KOPT-K1 (cell line): ENCODE data around the gene MAG.

Source experiments
- H3K27ac ChIP-seq: fragments of 200-600 bp; sonication (generic); 2 replicates; pipeline ENCODE4 v1.5.1; 2016; ENCODE audit warnings: antibody characterized with exemption, mild to moderate bottlenecking, low read depth, low read length; ENCODE audit not compliant: poor library complexity, severe bottlenecking
- H3K36me3 ChIP-seq: fragments of 200-600 bp; sonication (generic); 2 replicates; pipeline ENCODE4 v1.5.1; 2017; ENCODE audit warnings: antibody characterized with exemption, mild to moderate bottlenecking, low read length, moderate library complexity; ENCODE audit not compliant: insufficient read depth
- H3K9me3 ChIP-seq: fragments of 200-600 bp; sonication (generic); 2 replicates; pipeline ENCODE4 v1.5.1; 2017; ENCODE audit warnings: antibody characterized with exemption, low read length, mild to moderate bottlenecking; ENCODE audit not compliant: insufficient read depth, poor library complexity, severe bottlenecking

Gene MAG

DNA sequence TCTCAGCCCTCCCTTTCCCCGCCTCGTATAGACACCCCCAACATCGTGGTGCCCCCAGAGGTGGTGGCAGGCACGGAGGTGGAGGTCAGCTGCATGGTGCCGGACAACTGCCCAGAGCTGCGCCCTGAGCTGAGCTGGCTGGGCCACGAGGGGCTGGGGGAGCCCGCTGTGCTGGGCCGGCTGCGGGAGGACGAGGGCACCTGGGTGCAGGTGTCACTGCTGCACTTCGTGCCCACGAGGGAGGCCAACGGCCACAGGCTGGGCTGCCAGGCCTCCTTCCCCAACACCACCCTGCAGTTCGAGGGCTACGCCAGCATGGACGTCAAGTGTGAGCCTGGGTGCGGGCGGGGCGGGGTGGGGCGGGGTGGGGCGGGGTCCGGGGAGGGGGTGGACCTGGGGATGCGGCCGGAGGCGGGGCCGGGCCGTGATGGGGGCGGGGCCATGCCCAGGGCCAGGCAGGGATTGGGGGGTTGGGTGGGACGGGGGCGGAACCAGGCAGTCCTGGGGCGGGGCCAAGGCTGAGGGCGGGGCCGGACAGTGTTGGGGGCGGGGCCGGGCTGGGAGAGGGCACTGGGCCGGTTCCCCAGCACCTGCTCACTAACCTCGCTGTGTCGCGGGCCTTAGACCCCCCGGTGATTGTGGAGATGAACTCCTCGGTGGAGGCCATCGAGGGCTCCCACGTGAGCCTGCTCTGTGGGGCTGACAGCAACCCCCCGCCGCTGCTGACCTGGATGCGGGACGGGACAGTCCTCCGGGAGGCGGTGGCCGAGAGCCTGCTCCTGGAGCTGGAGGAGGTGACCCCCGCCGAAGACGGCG, 7.8 kb downstream of the MAG start:
- H3K27ac ChIP-seq, result no peak overlapping the region
- no peaks in the 10 kb centered on the region for H3K9me3 ChIP-seq
- H3K36me3 ChIP-seq, result no peaks in the 10 kb centered on the region

DNA sequence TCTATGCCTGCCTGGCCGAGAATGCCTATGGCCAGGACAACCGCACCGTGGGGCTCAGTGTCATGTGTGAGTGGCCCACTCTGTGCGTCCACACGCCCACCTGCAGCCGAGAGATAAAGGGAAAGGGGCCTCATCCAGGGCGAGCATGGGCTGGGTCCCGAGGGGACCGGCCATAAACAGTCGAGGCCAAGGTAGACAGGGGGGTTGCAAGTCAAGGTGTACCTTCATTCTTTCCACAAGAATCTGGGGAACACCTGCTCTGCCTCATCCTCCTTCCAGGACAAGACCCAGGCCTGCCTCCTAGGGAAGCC, 8.3 kb downstream of the MAG start:
- H3K27ac ChIP-seq, result no peak overlapping the region
- no peaks in the 10 kb centered on the region for H3K36me3 ChIP-seq
- no peaks in the 10 kb centered on the region for H3K9me3 ChIP-seq

DNA sequence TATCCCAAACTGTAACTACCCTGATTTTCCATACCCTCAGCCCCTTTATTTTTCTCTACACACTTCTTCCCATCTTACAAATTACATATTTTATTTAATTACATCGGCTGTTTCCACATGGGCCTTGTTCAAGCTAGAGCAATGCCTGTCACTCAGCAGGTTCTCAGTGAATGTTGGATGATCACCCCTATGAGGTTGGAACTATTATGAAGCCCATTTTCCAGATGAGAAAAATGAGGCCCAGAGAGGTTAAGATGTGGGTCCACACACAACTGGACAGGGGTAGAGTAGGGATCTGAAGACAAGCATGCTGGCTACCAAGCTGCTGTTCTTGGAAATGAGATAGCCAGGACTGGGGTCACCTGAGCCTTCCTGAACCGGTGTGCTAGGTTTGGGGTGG, 10.0 kb downstream of the MAG start:
- Histone ChIP-seq H3K36me3 (no peaks in the 10 kb centered on the region), H3K27ac (no peak overlapping the region), H3K9me3 (no peaks in the 10 kb centered on the region)

DNA sequence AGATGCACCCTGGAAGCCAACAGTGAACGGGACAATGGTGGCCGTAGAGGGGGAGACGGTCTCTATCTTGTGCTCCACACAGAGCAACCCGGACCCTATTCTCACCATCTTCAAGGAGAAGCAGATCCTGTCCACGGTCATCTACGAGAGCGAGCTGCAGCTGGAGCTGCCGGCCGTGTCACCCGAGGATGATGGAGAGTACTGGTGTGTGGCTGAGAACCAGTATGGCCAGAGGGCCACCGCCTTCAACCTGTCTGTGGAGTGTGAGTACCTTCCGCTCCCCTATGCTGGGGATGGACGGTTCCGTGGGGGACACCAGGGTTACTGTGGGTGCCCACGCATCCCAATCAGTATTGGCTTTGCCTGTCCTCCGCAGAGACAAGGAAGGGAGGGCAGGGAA, 10.5 kb downstream of the MAG start:
- Histone ChIP-seq H3K36me3 (no peaks in the 10 kb centered on the region), H3K9me3 (no peaks in the 10 kb centered on the region), H3K27ac (no peak overlapping the region)

DNA sequence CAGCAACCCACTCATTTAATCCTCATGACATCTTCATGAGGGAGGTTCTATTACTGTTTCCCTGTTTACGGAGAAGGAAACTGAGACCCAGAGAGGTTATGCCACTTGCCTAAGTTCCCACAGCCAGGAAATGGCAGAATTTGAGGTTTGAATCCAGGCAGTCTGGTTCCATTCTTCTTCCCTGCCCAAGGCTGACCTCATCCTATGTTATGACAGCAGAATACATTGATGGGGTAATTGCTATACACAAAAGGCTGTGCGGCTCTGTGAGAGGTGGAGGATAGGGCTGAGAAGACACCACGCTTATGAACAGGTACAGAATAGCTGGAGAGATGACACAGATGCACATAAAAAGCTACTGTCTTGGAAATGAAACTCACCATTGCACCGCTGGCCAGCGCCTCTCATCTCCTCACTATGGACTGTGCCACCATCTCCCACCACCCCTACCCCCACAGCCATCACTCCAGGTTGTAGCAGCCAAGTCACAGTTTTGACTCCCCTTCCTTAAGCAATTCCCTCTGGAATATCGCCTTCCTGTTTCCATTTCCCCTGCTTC, 11.5 kb downstream of the MAG start:
- H3K9me3 ChIP-seq, result no peaks in the 10 kb centered on the region

DNA sequence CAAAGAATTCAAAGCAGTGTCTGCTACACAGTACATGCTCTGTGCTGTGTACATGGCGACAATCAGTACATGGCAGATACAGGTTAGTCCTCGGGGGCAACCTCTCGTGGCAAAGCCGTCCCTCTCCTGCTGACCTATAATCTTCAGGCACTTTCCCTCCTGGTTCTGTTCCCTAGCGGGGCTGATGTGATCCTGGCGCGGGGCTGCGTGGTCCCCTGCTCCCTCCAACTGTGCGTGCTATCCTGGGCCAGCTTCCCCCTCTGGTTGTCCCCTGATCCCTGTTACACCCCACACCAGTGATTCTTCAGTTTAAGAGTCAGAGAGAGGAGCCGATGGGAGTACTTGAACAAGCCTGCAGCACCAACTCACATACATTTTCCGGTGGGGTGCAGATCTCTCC, 12.1 kb downstream of the MAG start:
- no peaks in the 10 kb centered on the region for H3K9me3 ChIP-seq
- no peak overlapping the region for H3K27ac ChIP-seq
- no peaks in the 10 kb centered on the region for H3K36me3 ChIP-seq

More for the DNA sequence above, 11.5 kb downstream of the MAG start:
- Histone ChIP-seq H3K27ac (no peak overlapping the region), H3K36me3 (no peaks in the 10 kb centered on the region)

DNA sequence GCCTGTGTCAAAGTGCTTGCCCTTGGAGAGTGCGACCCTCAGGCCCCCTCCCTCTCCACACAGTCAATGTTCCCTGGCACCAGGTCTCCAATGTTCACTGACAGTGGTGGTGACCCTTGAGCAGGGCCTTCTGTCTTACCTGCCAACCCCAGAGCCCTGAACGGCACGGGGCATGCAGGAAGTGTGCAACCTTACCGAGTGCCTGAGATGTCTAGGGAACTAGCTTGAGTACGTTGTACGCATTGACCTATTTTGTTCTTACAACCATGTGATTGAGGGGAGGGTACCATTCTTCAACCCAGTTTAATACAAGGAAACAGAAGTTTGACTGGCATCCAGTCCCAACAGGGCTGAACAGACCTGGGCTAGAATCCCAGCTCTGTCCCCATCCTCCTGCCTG, 13.2 kb downstream of the MAG start:
- H3K9me3 ChIP-seq, result no peaks in the 10 kb centered on the region
- no peak overlapping the region for H3K27ac ChIP-seq
- no peaks in the 10 kb centered on the region for H3K36me3 ChIP-seq

DNA sequence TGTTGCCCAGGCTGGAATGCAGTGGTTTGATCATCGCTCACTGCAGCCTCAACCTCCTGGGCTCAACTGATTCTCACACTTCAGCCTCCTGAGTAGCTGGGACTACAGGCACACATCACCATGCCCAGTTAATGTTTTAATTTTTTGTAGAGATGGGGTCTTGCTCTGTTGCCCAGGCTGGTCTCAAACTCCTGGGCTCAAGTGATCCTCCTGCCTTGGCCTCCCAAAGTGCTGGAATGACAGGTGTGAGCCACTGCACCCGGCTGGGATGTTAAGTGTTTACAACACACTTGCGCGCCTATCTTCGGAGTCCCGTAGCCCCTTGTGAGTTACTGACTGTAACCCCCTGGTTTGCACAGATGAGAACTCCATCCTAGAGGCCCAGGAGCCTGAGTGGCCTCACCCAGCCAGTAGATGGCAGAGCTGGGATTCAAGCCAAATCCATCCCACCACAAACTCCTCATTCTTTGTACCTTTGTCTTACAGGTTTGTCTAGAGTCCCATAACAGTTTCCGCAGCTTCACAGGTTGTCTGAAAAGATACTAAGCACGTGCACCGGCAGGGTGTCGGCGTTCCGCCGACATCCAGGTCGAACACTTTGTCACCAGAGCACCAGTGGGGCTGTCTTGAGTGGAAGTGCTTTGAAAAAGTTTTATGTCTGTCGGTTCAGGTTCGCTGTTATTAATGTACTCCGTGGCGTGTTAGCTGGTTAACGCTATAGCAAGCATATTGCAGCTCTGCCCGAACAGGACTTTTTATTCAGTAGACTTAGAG, 14.7 kb downstream of the MAG start:
- Histone ChIP-seq H3K27ac (no peak overlapping the region), H3K36me3 (no peaks in the 10 kb centered on the region), H3K9me3 (no peaks in the 10 kb centered on the region)

DNA sequence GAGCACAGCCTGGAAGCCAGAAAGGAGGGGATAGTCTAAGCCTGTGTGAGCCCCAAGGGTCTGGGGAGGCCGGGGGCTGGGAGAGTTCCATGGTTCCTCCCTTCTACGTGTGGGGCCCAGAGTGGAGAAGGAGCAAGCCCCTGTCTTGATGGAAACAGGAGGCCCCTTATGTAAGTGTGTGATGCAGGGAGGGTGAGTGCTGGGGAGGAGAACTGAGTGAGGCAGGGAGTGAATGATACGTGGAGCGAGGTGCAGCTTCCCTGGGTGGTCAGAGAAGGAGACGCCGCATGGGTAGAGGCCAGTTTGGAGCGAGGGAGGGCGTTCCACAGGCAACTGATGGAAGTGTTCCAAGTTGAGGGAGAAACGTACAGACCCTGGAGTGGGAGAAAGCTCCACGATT, 16.0 kb downstream of the MAG start:
- H3K36me3 ChIP-seq, result no peaks in the 10 kb centered on the region

DNA sequence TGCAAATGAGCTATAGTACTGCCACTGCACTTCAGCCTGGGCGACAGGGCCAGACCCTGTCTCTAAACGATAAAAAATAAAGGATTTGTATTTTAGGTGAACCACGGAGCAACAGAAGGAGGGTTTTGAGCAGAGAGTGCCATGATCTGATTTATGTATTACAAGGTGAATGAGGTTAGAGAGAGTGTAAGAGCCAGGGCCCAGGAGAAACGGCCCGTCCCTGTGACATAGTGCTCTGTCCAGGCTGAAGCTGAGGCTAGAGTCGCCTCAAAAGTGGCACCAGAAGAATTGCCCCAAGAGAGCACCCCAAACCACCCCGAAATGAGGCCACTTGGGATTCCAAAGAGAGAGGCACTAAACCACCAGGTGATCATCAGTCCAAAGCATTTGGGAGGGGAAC, 16.9 kb downstream of the MAG start:
- no peaks in the 10 kb centered on the region for H3K9me3 ChIP-seq
- H3K36me3 ChIP-seq, result no peaks in the 10 kb centered on the region
- H3K27ac ChIP-seq, result no peak overlapping the region

More for the DNA sequence above, 16.0 kb downstream of the MAG start:
- H3K27ac ChIP-seq, result no peak overlapping the region
- H3K9me3 ChIP-seq, result no peaks in the 10 kb centered on the region

DNA sequence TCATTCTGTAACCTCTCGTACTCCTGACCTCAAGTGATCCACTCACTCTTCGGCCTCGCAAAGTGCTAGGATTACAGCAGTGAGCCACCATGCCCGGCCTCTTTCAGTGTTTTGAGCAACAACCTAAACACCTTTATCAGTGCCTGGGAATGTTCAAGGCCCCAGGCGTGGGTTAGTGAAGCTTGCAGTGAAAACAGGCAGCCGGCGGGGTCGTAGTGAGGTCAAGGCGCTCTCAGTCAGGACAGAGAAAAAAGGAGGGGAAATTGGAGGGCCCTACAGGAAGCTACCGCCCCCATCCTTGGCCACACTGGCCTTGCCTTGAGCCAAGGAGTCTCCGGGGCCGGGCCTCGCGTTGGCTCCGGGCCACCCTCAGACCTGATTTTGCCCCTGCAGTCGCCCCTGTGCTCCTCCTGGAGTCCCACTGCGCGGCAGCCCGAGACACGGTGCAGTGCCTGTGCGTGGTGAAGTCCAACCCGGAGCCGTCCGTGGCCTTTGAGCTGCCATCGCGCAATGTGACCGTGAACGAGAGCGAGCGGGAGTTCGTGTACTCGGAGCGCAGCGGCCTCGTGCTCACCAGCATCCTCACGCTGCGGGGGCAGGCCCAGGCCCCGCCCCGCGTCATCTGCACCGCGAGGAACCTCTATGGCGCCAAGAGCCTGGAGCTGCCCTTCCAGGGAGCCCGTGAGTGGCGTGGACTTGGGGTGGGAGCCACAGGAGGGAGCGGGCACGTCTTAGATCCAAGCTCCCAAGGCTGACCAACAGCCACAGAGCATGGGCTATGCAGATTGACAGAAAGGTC, 17.7 kb downstream of the MAG start:
- Histone ChIP-seq H3K9me3 (no peaks in the 10 kb centered on the region), H3K36me3 (no peaks in the 10 kb centered on the region), H3K27ac (no peak overlapping the region)

DNA sequence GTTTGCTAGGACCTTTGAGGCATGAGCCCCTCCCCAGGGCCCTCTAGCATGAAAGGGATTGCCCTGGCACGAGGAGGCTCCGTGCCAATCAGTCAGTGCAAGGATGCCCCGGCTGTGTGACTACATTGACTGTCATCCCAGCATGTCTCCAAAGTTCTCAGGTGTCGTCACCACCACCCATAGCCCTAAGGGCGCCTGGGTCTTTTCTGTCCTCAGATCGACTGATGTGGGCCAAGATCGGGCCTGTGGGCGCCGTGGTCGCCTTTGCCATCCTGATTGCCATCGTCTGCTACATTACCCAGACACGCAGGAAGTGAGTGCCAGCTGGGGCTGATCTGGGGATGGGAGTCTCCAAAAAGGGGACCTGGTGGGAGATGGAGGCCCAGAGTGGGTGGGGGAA, 18.4 kb downstream of the MAG start:
- H3K27ac ChIP-seq, result no peak overlapping the region
- H3K36me3 ChIP-seq, result no peaks in the 10 kb centered on the region
- H3K9me3 ChIP-seq, result no peaks in the 10 kb centered on the region

DNA sequence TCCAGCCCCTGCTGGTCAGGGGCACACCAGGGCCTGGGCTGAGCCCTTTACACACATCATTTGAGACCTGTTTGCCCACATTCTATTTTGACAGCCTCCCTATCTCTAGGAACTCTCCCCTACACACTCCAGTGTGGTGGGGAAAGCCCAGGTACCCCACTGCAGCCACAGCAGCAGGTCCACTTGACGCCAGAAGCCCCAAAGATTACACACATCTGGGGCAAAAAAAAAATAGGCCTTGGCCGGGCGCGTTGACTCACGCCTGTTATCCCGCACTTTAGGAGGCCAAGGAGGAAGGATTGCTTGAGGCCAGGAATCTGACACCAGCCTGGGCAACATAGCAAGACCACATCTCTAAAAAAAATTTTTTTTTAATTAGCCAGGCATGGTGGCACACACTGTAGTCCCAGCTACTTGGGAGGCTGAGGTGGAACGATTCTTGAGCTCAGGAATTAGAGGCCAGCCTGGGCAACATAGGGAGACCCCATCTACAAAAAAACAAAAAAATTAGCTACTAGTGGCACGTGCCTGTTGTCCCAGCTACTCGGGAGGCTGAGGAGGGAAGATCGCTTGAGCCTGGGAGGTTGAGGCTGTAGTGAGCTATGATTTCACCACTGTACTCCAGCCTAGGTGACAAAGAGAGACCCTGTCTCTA, 19.0 kb downstream of the MAG start:
- H3K9me3 ChIP-seq, result no peaks in the 10 kb centered on the region
- H3K27ac ChIP-seq, result no peak overlapping the region

DNA sequence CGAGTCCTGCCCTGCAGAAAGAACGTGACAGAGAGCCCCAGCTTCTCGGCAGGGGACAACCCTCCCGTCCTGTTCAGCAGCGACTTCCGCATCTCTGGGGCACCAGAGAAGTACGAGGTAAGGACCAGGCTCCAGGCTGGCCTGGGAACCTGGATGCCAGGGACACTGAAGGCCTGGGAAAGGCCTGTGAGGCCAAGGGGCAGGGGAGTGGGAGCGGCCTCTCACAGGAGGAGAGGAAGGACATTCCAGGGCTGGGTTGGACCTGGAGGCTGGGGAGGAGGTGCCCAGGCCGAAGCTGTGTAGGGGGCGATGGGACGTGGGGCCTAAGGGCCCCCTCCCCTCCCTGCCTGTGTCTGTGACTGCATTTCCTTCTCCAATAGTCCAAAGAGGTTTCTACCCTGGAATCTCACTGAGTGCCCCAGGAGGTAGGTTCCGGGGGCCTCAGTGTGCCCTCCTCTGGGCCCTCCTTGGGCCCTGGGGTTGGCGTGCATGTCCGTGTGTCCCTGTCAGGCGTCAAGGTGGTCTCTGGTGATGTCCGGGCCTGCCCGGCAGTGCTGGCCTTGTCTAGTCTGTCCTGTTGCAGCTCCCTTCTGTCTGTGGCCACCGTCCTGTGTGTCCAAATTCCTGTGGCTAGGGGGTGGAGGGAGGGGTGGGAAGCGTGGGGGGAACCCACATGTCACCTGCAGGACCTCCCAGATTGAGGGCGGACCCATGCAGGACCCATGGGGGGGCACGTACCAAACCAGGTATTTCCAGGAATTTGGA, 20.1 kb downstream of the MAG start:
- H3K27ac ChIP-seq, result no peak overlapping the region
- H3K36me3 ChIP-seq, result no peaks in the 10 kb centered on the region
- no peaks in the 10 kb centered on the region for H3K9me3 ChIP-seq

More for the DNA sequence above, 19.0 kb downstream of the MAG start:
- no peaks in the 10 kb centered on the region for H3K36me3 ChIP-seq
